Epithelial cell of esophagus (primary cell): ENCODE results near the gene RNF213.
A peak's percentile ranks its signal among the peaks of the same experiment; 100 is the strongest.
"Not testable (repeated sequence)": the region's sequence is repeated elsewhere in the genome, so short reads cannot be mapped to it uniquely, and the experiment has no call there.

Experiments used
- DNase-seq: peaks from one replicate; pipeline ENCODE4 v3.0.0; 2010; ENCODE audit warnings: low read depth
- H3K4me3 ChIP-seq: 2 replicates; pipeline ENCODE4 v1.5.1; 2011; ENCODE audit warnings: mild to moderate bottlenecking, low read length, control low read depth
- TF ChIP-seq, protein P1 (sequence below): IDR thresholded peaks from 2 replicates; pipeline ENCODE4 v1.5.1; 2011; ENCODE audit warnings: low read depth, mild to moderate bottlenecking, low read length, control low read depth, inconsistent platforms; ENCODE audit not compliant: insufficient read depth; ENCODE audit errors: missing control alignments

Gene RNF213

DNA sequence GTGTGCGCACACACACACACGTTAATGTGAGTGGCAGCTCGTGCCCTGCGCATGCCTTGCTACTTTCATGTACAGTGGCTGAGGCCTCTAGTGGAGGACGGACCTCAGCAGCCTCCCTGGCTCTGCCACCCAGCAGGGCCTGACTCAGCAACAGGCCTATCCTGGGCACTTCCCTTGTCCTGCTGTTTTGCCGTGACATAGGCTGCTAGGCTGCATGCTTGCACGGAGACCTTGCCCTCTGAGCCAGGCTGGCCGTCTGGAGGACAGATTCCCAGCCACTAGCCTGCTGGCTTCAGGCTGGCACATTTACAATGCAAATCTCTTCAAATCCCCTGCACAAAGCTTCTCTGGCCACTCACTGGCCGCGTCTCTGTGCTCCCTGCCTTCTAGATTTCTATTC lies 9.5 kb downstream of the RNF213 start:
- DNase-seq, result no peak
- TF ChIP-seq, protein P1, sequence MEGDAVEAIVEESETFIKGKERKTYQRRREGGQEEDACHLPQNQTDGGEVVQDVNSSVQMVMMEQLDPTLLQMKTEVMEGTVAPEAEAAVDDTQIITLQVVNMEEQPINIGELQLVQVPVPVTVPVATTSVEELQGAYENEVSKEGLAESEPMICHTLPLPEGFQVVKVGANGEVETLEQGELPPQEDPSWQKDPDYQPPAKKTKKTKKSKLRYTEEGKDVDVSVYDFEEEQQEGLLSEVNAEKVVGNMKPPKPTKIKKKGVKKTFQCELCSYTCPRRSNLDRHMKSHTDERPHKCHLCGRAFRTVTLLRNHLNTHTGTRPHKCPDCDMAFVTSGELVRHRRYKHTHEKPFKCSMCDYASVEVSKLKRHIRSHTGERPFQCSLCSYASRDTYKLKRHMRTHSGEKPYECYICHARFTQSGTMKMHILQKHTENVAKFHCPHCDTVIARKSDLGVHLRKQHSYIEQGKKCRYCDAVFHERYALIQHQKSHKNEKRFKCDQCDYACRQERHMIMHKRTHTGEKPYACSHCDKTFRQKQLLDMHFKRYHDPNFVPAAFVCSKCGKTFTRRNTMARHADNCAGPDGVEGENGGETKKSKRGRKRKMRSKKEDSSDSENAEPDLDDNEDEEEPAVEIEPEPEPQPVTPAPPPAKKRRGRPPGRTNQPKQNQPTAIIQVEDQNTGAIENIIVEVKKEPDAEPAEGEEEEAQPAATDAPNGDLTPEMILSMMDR, result no peak
- no peak overlapping the region for H3K4me3 ChIP-seq

DNA sequence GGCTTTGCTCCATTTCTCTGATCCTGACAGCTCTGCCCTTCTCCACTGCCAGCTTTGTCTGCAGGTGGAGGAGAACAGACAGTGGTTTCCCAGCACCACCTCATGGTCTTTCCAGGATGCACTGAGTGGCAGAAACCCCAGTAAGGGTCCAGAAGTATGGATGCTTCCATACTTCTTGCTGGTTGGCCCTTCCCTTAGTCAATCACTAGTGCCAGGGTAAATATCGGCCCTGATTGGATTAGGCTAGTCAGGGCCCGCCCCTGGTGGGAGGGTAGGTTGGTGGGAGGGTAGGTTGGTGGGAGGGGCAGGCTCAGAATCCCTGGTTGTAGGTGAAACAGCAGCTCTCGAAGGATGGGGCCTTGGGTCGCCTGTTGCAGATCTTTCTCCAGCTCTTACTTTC lies 10.2 kb downstream of the RNF213 start:
- DNase-seq, result peak; percentile 37
- no peak overlapping the region for H3K4me3 ChIP-seq
- TF ChIP-seq, protein P1, result no peak

DNA sequence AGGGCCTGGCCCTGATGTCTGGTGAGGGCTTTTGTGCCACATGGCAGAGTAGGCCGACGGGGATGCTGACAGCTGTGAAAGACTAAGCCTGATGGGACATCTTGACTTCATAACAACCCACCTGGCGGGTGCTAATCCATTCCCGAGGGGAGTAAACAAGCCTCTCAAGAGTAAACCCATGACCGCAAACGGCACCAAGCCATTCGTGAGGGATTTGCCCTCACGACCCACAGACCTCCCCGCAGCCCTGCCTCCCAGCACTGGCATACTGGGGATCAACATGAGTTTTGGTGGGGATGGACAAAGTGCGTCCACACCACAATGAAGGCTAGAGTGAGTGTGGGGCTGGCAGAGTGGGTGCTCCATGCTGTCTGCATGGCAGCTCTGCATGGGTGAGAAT lies 11.7 kb downstream of the RNF213 start:
- TF ChIP-seq, protein P1, result no peak
- no peak overlapping the region for H3K4me3 ChIP-seq
- DNase-seq, result no peak

DNA sequence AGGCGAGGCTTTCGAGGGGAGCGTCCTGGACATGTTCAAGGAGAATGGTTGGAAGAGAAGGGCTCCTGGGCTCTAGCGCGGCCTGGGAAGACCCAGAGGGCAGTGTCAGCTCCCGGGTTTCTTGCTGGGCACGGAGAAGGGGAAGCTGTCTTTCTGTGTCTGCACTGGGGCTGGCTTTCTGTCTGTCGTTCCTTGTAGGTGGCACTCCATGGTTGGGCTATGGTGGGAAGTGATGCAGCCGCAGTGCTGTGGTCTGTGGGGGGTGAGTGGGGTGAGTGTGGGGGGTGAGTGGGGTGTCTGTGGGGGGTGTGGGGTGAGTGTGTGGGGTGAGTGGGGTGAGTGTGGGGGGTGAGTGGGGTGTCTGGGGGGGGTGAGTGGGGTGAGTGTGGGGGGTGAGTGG lies 13.7 kb downstream of the RNF213 start:
- TF ChIP-seq, protein P1, result no peak
- no peak overlapping the region for H3K4me3 ChIP-seq
- no peak for DNase-seq

DNA sequence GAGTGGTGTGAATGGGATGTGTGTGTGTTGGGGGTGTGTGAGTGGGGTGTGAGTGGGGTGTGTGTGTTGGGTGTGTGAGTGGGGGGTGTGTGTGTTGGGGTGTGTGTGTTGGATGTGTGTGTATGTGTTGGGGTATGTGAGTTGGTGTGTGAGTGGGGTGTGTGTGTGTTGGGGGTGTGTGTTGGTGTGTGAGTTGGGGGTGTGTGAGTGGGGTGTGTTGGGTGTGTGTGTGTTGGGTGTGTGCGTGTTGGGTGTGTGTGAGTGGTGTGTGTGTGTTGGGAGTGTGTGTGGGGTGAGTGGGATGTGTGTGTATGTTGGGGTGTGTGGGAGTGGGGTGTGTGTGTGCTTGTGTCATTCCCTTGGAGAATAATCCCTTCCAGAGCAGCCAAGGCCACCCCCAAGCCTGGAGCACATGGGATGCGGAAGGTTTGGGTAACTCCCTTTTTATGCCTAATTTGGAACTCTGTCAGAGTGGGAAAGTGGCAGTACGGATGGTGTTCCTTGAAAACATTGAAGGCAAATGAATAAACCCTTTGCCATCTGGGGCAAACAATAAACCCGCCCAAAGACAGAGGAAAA lies 14.3 kb downstream of the RNF213 start:
- no peak for DNase-seq
- no peak overlapping the region for H3K4me3 ChIP-seq
- TF ChIP-seq, protein P1, result no peak

DNA sequence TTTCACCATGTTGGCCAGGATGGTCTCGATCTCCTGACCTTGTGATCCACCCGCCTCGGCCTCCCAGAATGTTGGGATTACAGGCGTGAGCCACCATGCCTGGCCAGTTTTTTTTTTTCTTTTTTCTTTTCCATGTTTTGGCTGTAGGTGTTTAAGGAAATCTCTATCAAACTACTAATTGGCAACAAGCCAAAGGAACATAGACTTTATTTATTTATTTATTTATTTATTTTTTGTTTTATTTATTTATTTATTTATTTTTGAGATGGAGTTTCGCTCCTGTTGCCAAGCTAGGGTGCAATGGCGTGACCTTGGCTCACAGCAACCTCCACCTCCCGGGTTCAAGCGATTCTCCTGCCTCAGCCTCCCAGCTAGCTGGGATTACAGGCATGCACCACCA lies 15.2 kb downstream of the RNF213 start:
- DNase-seq, H3K4me3 ChIP-seq: not testable (repeated sequence)

DNA sequence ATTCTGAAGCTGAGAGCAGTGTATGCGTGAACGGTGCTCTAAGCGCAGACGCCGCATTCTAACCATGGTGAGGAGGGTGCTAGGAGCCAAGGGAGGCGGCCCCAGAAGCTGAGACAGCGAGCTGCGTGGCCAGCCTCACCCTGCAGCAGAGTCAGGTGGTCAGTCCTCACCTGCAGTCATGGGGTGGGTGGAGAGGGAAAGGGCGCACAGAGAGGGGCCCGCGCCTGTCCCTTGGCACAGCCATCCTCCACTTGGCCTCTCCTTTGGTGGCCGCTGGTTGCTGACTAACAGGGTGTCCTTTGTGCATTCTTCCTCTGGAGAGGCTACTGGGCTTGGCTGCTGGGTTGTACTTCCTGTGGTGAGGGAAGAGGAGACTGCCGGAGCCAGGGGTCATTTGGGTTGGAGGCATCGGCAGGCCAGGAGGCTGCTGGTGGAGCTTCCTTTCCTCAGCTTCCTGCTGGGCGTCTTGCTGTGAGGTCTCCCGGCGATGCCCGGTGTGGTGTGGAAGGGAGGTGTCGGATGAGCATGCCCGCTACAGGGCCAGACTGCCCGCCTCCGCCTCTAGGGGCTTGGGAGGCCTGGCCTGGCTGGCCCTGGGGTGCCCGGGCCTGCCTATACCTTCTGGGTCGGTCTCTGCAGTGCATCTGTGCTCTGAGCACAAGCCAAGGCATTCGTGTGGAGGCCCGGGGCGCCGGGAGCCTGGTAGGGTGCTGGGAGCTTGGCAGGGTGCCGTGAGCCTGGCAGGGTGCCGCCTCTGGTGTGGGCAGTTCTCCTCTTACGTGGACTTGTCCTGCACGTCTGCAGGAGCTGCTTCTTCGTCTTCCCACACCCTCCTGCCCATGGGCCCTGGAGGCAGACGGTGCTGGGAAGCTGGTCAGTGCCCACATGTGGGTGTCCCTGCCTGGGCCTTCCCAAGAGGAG lies 17.4 kb downstream of the RNF213 start:
- H3K4me3 ChIP-seq, result no peak overlapping the region
- DNase-seq, result peak; percentile 16
- TF ChIP-seq, protein P1, result no peak
